Neural cell (in vitro differentiated cells): ENCODE data around the gene PHLDA1.

Source experiments
- EP300 ChIP-seq: fragments of 450-650 bp; conservative IDR thresholded peaks from 2 replicates; pipeline ENCODE4 v1.6.1; 2014; ENCODE audit warnings: antibody characterized with exemption, mild to moderate bottlenecking, moderate library complexity; ENCODE audit not compliant: poor library complexity, severe bottlenecking
- MXI1 ChIP-seq: fragments of 450-650 bp; conservative IDR thresholded peaks from 2 replicates; pipeline ENCODE4 v1.6.1; 2014; ENCODE audit warnings: antibody characterized with exemption, mild to moderate bottlenecking; ENCODE audit not compliant: poor library complexity, severe bottlenecking
- POLR2AphosphoS5 ChIP-seq: IDR thresholded peaks from 2 replicates; pipeline ENCODE4 v1.6.1; 2012
- RAD21 ChIP-seq: fragments of 450-650 bp; conservative IDR thresholded peaks from 2 replicates; pipeline ENCODE4 v1.6.1; 2014; ENCODE audit warnings: antibody characterized with exemption, mild to moderate bottlenecking, moderate library complexity
- TAF1 ChIP-seq: IDR thresholded peaks from 2 replicates; pipeline ENCODE4 v1.6.1; 2012; ENCODE audit warnings: low read depth
- TF ChIP-seq, protein P1 (sequence below): fragments of 450-650 bp; IDR thresholded peaks from 2 replicates; pipeline ENCODE4 v1.5.1; 2014; ENCODE audit warnings: antibody characterized with exemption, mild to moderate bottlenecking, moderate library complexity; ENCODE audit not compliant: poor library complexity, severe bottlenecking

DNA sequence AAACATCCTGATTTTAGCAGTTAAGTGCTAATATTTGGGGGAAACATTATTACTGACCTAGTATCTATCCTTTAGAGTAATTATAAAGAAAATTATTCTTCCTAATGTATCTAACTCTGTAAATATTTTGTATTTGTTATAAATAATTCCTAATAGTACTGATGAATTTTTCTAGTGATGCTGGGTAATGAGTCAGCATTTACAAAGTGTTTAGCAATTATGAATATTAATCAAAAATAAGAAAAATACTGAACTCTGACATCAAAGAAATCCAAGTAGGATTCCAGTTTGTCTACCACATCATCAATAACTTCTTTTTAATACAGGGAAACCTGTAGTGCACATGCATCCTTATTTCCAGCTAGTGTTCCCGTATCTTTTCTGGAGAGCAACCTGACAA lies 43.9 kb upstream of the PHLDA1 start:
- TF ChIP-seq EP300 (no peak), TAF1 (no peak), RAD21 (no peak), MXI1 (no peak), POLR2AphosphoS5 (no peak)
- TF ChIP-seq, protein P1, sequence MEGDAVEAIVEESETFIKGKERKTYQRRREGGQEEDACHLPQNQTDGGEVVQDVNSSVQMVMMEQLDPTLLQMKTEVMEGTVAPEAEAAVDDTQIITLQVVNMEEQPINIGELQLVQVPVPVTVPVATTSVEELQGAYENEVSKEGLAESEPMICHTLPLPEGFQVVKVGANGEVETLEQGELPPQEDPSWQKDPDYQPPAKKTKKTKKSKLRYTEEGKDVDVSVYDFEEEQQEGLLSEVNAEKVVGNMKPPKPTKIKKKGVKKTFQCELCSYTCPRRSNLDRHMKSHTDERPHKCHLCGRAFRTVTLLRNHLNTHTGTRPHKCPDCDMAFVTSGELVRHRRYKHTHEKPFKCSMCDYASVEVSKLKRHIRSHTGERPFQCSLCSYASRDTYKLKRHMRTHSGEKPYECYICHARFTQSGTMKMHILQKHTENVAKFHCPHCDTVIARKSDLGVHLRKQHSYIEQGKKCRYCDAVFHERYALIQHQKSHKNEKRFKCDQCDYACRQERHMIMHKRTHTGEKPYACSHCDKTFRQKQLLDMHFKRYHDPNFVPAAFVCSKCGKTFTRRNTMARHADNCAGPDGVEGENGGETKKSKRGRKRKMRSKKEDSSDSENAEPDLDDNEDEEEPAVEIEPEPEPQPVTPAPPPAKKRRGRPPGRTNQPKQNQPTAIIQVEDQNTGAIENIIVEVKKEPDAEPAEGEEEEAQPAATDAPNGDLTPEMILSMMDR: no peak
